Osteocyte (in vitro differentiated cells): ENCODE results near the gene PSMC6. TPM values are rescaled to one million over a fixed set of nuclear protein-coding genes. Genes with fewer than 3 reads are reported as not detected.

Source experiments
- DNase-seq: peaks from one replicate; pipeline ENCODE4 v3.0.0; 2021; ENCODE audit warnings: mixed read lengths; ENCODE audit not compliant: unreplicated experiment; ENCODE audit errors: extremely low spot score
- H3K27ac Mint-ChIP-seq: one replicate; pipeline ENCODE4 v1.8.0; 2021; ENCODE audit warnings: mild to moderate bottlenecking, mixed read lengths; ENCODE audit not compliant: unreplicated experiment
- H3K27me3 Mint-ChIP-seq: one replicate; pipeline ENCODE4 v1.8.0; 2021; ENCODE audit warnings: mixed read lengths; ENCODE audit not compliant: unreplicated experiment
- H3K36me3 Mint-ChIP-seq: one replicate; pipeline ENCODE4 v1.8.0; 2021; ENCODE audit warnings: mixed read lengths; ENCODE audit not compliant: unreplicated experiment
- H3K4me1 Mint-ChIP-seq: one replicate; pipeline ENCODE4 v1.8.0; 2021; ENCODE audit warnings: mixed read lengths; ENCODE audit not compliant: unreplicated experiment
- H3K4me3 Mint-ChIP-seq: one replicate; pipeline ENCODE4 v1.8.0; 2021; ENCODE audit warnings: mild to moderate bottlenecking, moderate library complexity, mixed read lengths; ENCODE audit not compliant: unreplicated experiment
- H3K9me3 Mint-ChIP-seq: one replicate; pipeline ENCODE4 v1.8.0; 2021; ENCODE audit warnings: mixed read lengths; ENCODE audit not compliant: unreplicated experiment
- CTCF ChIP-seq: fragments of 200-600 bp; sonication (generic); IDR thresholded peaks from 2 replicates; pipeline ENCODE4 v1.5.0; 2021; ENCODE audit warnings: antibody characterized with exemption, mild to moderate bottlenecking, moderate library complexity
- total RNA-seq: library from RNA; stranded (reverse); gene quantifications from 2 replicates; pipeline ENCODE4 v1.2.1, GENCODE V29; 2021

Gene PSMC6
- total RNA-seq, 1 donor from 2014 or later = 79.8 TPM

DNA sequence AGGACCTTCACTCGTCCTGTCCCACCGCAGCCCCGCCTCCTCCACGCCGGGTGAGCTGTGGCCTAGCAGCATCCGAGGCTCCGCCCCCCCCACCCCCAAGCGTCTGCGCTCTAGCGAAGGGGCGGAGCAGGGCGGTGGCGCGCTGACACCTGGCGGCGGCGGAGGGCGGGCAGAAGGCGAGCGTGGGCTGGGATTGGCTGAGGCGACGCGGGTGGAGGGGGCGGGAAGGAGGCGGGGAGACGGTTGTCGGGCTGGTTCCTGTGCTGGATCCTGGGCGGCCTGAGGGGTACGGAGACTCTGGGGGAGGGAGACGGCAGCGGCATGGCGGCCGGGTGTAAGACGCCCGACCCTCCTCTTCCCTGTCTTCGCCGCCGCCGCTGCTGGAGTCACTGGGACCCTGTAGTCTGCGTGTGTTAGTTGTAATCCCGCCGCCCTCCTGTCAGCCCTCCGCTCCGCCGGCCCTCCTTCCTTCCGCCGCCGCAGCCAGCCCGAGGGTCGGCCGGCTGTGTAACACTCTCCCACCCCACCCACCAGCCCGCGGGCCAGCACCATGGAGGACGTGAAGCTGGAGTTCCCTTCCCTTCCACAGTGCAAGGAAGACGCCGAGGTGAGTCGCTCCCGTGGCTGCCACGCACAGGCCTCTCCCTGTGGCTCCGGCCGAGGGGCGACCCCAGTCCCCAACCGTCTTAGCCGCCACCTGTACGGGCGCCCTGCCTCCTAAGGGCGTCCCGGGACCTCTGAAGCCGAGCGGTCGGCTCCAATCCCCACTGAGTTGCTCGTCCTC, 23.1 kb downstream of the PSMC6 start, which contains the start of gene STYX:
Gene STYX (plus strand): TSS at position 242 of the 784 bp plus-strand sequence. CDS start 309 bp downstream, at position 551.
- DNase-seq = peak; percentile 99
- Mint-ChIP-seq H3K27ac (peak within 1 kb of the TSS; percentile 89), H3K4me1 (peaks cover 19% of the 10 kb centered on the region), H3K36me3 (peaks cover 27% of the 10 kb centered on the region), H3K9me3 (no peaks in the 10 kb centered on the region), H3K4me3 (peak within 1 kb of the TSS; percentile 94), H3K27me3 (no peaks in the 10 kb centered on the region)
- TF ChIP-seq CTCF = peak; percentile 37

DNA sequence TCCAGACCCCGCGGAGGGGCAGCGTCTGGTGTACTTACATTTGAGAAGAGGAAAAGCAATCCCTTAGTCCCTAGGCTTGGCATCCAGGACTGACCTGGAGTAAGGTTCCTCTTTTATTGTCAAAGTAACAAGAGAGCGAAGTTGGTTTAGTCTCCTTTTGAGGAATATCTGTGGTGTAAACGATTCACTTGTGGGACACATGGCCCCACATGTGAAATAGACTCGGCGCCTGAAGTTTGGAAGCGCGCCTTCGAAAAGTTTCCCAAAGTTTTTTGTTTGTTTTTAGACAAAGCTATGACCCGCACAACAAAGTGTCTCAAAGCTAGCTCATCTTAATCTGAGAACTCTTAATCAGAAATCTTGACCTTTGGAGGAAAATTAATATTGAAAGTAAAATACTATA, 23.7 kb downstream of the PSMC6 start:
- no peak for TF ChIP-seq CTCF
- peaks cover 23% of the 10 kb centered on the region for H3K4me1 Mint-ChIP-seq
- peak overlapping the region; percentile 94 for H3K4me3 Mint-ChIP-seq
- no peaks in the 10 kb centered on the region for H3K9me3 Mint-ChIP-seq
- no peaks in the 10 kb centered on the region for H3K27me3 Mint-ChIP-seq
- H3K27ac Mint-ChIP-seq = peak overlapping the region; percentile 89
- peaks cover 22% of the 10 kb centered on the region for H3K36me3 Mint-ChIP-seq
- no peak for DNase-seq

GRCh38 chr14:52733824-52734223, 26.8 kb downstream of the PSMC6 start:
- no peaks in the 10 kb centered on the region for H3K9me3 Mint-ChIP-seq
- no peak overlapping the region for H3K27ac Mint-ChIP-seq
- no peaks in the 10 kb centered on the region for H3K27me3 Mint-ChIP-seq
- H3K4me3 Mint-ChIP-seq = no peak overlapping the region
- H3K36me3 Mint-ChIP-seq = peaks cover 14% of the 10 kb centered on the region
- no peak for DNase-seq
- TF ChIP-seq CTCF = no peak
- H3K4me1 Mint-ChIP-seq = peaks cover 28% of the 10 kb centered on the region

GRCh38 chr14:52735921-52736489, 29.0 kb downstream of the PSMC6 start:
- DNase-seq = no peak
- no peak overlapping the region for H3K27ac Mint-ChIP-seq
- H3K4me3 Mint-ChIP-seq = no peak overlapping the region

More at GRCh38 chr14:52735921-52736489, 29.0 kb downstream of the PSMC6 start:
- no peak for TF ChIP-seq CTCF
- Mint-ChIP-seq H3K27me3 (no peaks in the 10 kb centered on the region), H3K9me3 (no peaks in the 10 kb centered on the region), H3K36me3 (peaks cover 14% of the 10 kb centered on the region), H3K4me1 (peaks cover 20% of the 10 kb centered on the region)
